CD4-positive, alpha-beta T cell treated with Interferon alpha-2 for 1 hour (primary cell): ENCODE results near the gene SOCS3.

Experiments used
- DNase-seq, 2 donors: peaks; one replicate each; pipeline ENCODE4 v3.0.0-alpha.2; 2020 to 2022

Gene SOCS3

GRCh38 chr17:78390241-78391050 is 30.6 kb upstream of the SOCS3 start:
- DNase-seq, result no peak

GRCh38 chr17:78387977-78388941 is 28.4 kb upstream of the SOCS3 start:
- peak; percentile 34 to 71 for DNase-seq

GRCh38 chr17:78384479-78385175 is 24.8 kb upstream of the SOCS3 start:
- peak in 1 of 2 donors; percentile 18 for DNase-seq

GRCh38 chr17:78383725-78384471 is 24.0 kb upstream of the SOCS3 start:
- peak; percentile 56 to 81 for DNase-seq

- peak; percentile 69 to 80 for DNase-seq
Observed at GRCh38 chr17:78381601-78382232, 21.8 kb upstream of the SOCS3 start.

- DNase-seq, result peak in 1 of 2 donors; percentile 28
Observed at GRCh38 chr17:78380370-78380769, 20.5 kb upstream of the SOCS3 start.

- peak in 1 of 2 donors; percentile 42 for DNase-seq
Observed at GRCh38 chr17:78379131-78379491, 19.2 kb upstream of the SOCS3 start.

GRCh38 chr17:78378225-78379130 is 18.6 kb upstream of the SOCS3 start, which contains the start of gene PGS1:
PGS1 (plus strand) TSS chr17:78378649; CDS start chr17:78378666, 17 bp downstream.
- DNase-seq, result peak; percentile 75 to 84

GRCh38 chr17:78377858-78378224 is 18.0 kb upstream of the SOCS3 start:
- no peak for DNase-seq

GRCh38 chr17:78376161-78376560 is 16.3 kb upstream of the SOCS3 start:
- no peak for DNase-seq

- DNase-seq, result peak in 1 of 2 donors; percentile 61
Observed at GRCh38 chr17:78375401-78376151, 15.7 kb upstream of the SOCS3 start.

GRCh38 chr17:78374631-78375274 is 14.9 kb upstream of the SOCS3 start:
- DNase-seq, result no peak

GRCh38 chr17:78374189-78374588 is 14.3 kb upstream of the SOCS3 start:
- no peak for DNase-seq

GRCh38 chr17:78372841-78373240 is 13.0 kb upstream of the SOCS3 start:
- DNase-seq, result no peak

GRCh38 chr17:78371056-78371455 is 11.2 kb upstream of the SOCS3 start:
- DNase-seq, result no peak

- no peak for DNase-seq
Observed at GRCh38 chr17:78369791-78370381, 10.0 kb upstream of the SOCS3 start.

- DNase-seq, result no peak
Observed at GRCh38 chr17:78368854-78369495, 9.1 kb upstream of the SOCS3 start.

GRCh38 chr17:78368348-78368747 is 8.5 kb upstream of the SOCS3 start:
- DNase-seq, result no peak
